Stimulated activated CD8-positive, alpha-beta memory T cell treated with anti-CD3 and anti-CD28 coated beads, Interleukin-7, amount 100 ng/mL, for 1 hour (primary cell): ENCODE data around the gene KRTAP20-3.

Experiments
- DNase-seq, 2 donors: peaks; one replicate each; pipeline ENCODE4 v3.0.0-alpha.2; 2020; ENCODE audit warnings: low read depth in 2 of 2

KRTAP20-3 gene

GRCh38 chr21:30642564-30642963 lies at the start of gene KRTAP20-3:
Gene KRTAP20-3 (plus strand): TSS chr21:30642864.
- DNase-seq: no peak

DNA sequence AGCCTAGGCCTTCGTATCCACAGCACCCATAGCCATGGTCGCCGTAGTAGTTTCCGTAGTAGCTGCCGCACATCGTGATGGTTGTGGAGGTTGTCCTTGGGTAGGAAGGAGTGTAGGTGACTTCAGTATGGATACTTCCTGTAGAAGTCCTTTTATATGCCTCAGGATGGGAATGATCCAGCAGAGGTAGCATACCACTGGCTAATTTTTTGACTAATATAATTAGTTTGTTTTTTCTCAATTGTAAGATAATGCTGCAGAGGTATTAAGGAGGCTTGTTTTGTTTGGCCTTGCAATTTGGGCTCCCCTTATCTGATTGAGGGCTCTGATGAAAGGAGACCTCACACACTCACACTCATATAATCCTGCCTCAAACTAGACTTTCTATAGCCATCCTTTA lies 43.9 kb upstream of the KRTAP20-3 start, which contains the start of gene KRTAP6-2:
Gene KRTAP6-2, minus strand, starts transcription at position 101 of the 400 bp plus-strand sequence. Its CDS starts 28 bp downstream, at position 73.
- no peak for DNase-seq

DNA sequence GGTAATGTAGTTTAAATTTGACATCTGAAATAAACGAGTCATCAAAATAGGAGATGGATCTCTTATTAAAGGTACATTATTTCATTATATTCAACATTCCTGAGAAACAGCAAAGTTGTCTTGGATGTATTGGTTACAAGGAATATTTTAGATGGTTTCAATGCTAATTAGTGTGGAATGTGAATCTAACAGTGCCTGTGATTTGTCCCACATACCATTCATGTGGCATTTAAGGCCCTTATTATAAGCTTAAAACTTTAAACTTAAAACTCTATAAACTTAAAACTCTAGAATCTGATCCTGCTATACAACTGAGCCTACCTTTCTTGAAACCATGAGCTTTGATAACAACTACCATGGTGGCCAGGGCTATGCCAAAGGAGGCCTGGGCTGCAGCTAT lies 41.9 kb upstream of the KRTAP20-3 start, which contains the start of gene KRTAP22-1:
Gene KRTAP22-1, plus strand, starts transcription at position 301 of the 400 bp plus-strand sequence.
- no peak for DNase-seq

GRCh38 chr21:30605968-30606367 lies 36.7 kb upstream of the KRTAP20-3 start:
- no peak for DNase-seq

- no peak for DNase-seq
Observed at GRCh38 chr21:30612132-30612531, 30.5 kb upstream of the KRTAP20-3 start.

- DNase-seq: no peak
Observed at GRCh38 chr21:30613836-30614235, 28.8 kb upstream of the KRTAP20-3 start, which contains the start of gene KRTAP6-1. Gene KRTAP6-1 (minus strand): TSS chr21:30613930. CDS start chr21:30613904, 26 bp downstream.

DNA sequence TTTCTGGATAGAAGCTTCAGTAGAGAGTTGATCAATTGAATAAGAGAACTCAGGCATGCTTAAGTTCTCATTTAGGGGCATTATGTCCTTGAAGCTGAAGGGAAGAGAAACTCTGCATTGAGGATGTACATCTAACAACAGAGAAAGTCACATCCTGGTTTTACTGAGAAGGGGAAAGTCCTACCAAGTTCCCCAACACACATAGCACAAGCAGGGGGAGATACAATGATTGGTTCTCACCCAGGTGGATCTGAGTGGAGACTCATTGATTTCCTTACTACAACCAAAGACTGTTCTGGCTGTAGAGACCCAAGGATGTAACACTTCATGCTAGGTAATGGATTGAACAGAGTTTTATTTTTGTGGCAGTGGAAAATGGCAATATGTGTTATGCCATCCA lies 27.5 kb upstream of the KRTAP20-3 start:
- no peak for DNase-seq

DNA sequence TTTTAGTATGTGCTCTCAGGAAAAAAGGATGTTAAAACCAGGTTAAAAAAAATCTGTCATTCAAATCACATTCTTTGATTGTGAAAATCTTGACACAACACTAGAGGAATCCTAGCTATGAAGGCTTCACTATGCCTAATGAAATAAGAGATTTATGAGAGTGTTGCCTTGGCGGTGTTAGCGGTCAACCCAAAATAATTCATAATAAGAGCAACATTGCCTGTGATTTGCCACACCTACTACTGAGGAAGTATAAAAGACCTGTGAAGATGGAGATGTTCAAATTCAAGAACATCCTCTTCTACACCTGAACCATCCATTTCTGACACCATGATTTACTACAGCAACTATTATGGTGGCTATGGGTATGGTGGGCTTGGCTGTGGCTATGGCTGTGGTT lies 26.5 kb upstream of the KRTAP20-3 start, which contains the start of gene KRTAP20-1:
Gene KRTAP20-1, plus strand, starts transcription at position 301 of the 400 bp plus-strand sequence. Its CDS starts 30 bp downstream, at position 331.
- no peak for DNase-seq

DNA sequence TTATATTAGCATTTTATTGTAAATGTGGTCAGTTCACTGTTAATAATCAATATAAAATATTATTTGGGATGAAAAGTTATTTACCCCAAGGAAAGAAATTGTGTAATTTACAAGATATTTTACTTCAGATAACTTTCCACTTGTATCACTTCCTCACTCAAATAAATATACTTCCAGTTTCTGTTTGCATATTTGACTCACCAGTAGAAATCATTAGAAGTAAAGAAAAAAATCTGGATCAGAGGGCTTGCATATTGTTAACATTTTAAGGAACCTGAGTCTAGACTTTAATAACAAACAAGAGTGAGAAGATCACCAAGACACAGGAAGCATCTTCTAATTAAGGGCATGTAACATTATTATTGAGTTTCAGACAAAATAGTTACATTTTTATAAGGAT lies 22.6 kb upstream of the KRTAP20-3 start:
- no peak for DNase-seq

GRCh38 chr21:30620522-30620921 lies 22.1 kb upstream of the KRTAP20-3 start, which contains the start of gene KRTAP20-4:
Gene KRTAP20-4 (plus strand): TSS chr21:30620627.
- no peak for DNase-seq

DNA sequence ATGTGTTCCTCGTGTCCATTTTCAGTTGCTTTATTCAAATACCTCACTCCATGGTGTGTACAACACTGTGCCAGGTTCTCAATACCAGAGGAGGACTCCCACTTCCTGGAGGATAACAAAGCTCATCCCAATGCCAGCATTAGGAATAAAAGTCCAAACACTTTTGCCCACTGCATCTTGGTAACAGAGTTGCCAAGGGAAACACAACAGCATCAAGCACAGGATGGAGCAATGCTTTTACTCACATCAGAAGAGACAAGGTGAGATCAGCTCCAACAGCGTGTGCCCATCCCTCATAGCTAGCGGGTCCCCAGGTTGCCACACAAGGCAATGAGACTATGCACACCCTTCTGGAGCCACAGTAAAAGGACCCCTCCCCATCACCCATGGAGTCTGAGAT lies 19.3 kb upstream of the KRTAP20-3 start:
- DNase-seq: no peak

DNA sequence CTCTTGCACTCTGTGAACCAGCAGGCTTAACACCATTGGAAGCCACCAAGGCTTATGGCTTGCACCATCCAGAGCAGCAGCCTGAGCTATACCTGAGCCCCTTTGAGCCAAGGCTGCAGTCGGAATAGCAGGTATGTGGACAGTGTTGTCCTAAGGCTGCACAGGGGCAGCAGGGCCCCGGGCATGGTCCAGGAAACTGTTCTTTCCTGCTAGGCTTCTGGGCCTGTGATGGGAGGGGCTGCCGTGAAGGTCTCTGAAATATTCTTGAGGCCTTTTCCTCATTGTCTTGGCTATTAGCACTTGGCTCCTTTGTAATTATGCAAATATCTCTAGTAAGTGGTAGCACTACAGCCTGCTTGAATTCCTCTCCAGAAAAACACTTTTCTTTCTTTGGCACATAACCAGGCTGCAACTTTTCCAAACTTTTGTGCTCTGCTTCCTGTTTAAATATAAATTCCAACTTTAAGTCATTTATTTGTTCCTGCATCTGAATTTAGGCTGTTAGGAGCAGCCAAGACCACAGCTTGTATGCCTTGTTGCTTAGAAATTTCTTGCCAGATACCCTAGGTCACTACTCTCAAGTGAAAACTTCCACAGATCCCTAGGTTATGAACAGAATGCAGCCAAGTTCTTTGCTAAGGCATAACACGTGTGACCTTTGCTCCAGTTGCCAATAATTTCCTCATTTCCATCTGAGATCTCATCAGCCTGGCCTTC lies 17.1 kb upstream of the KRTAP20-3 start:
- DNase-seq: no peak

- DNase-seq: no peak
Observed at GRCh38 chr21:30628109-30628508, 14.6 kb upstream of the KRTAP20-3 start.

DNA sequence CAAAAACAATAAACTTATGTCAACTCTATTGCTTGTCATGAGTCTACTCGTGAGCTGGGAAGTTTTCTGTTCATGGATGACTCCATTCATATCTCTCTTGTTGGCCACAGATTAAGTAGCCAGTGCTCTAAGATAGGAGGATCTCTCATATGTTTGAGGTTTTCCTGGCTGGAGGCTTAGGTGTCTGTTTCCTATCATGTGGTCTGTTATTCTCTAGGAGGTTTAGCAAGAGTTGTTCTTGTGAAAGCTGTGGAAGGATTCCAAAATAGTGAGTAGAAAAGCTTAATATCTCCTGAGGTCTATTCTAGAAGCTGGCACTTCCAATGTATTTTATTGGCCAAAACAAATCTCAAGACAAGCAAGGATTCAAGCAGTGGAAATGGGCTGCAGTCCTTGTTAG lies 13.5 kb upstream of the KRTAP20-3 start:
- no peak for DNase-seq

DNA sequence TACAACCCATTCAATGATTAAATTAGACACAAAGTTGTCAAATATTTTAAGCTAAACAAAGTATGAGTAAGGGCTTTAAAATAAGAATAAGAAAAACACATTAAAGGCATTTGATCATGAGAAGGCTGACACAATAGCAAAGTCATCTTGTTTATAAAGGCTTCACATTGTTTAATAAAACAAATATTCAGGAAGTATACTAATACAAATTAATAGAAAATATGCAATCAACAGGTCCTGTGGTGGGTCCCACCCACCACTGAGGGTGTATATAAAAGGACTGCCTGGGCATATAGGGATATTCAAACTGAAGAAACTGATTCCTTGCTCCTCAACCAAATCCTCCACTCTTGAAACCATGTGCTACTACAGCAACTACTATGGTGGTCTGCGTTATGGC lies 7.8 kb upstream of the KRTAP20-3 start, which contains the start of gene KRTAP20-2:
Gene KRTAP20-2, plus strand, starts transcription at position 301 of the 400 bp plus-strand sequence. Its CDS starts 58 bp downstream, at position 359.
- no peak for DNase-seq

- no peak for DNase-seq
Observed at GRCh38 chr21:30638686-30639085, 4.0 kb upstream of the KRTAP20-3 start.

GRCh38 chr21:30646904-30647414 lies 4.3 kb downstream of the KRTAP20-3 start:
- DNase-seq: no peak

DNA sequence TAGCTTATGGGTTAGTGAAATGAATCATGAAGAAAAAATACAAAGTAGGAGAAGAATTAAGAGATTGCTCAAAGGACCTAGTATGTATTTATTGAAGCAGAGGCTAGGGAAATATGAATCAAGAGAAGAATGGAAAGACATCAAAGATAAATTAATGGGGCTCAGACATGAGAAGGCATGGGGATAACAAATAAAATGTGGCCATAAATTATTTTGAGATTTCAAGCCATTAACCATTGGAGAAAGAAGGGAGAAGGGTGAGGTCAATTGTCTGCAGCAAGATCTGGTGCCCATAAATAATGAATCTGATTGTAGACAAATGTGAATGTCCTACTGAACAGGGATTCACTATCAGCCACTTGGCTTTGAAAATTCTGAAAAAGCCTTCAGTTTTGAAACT lies 10.2 kb downstream of the KRTAP20-3 start:
- DNase-seq: no peak

DNA sequence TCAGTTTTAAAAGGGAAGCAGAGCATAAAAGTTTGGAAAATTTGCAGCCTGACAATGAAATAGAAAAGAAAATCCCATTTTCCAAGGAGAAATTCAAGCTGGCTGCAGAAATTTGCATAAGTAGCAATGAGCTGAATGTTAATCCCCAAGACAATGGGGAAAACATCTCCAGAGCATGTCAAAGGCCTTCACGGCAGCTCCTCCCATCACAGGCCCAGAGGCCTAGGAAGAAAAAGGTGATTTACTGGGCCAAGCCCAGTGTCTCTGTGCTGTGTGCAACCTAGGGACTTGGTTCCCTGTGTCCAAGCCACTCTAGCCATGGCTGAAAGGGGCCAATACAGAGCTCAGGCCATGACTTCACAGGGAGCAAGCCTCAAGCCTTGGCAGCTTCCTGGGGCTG lies 26.1 kb downstream of the KRTAP20-3 start:
- DNase-seq: no peak

GRCh38 chr21:30672985-30673650 lies 30.5 kb downstream of the KRTAP20-3 start:
- DNase-seq: no peak

DNA sequence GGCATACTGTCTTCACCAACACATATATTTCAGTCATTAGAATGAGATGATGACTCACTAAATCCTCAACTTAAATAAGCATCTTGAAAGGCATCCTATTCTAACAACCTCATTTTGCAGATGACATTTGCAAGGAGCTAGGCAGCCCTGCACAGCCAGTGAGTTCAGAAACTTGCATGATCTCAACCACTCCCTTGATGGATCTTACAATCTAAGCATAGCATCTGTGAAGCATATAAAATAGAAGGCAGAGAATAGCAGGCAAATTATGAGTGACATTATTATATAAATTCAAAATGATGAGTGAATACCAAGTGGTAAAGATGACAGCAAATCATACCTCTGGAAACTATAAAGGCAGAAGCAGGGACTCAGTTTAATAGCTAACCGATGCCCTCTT lies 31.6 kb downstream of the KRTAP20-3 start:
- no peak for DNase-seq

GRCh38 chr21:30676737-30677136 lies 34.1 kb downstream of the KRTAP20-3 start:
- no peak for DNase-seq
